BJ (cell line): ENCODE data around the gene EPHA1. TPM values are rescaled to one million over a fixed set of nuclear protein-coding genes. Genes with fewer than 3 reads are reported as not detected.
"Not testable (repeated sequence)": the region's sequence is repeated elsewhere in the genome, so short reads cannot be mapped to it uniquely, and the experiment has no call there.

Source experiments
- CTCF ChIA-PET: fragments of 350-600 bp; formaldehyde crosslinking; extraction: SDS; loops from one replicate; lab custom pipeline; 2021; ENCODE audit warnings: antibody characterized with exemption, inconsistent platforms; lab: Yijun Ruan, JAX
- POLR2A ChIA-PET: fragments of 300-600 bp; sonication (Branson Sonifier 250); formaldehyde crosslinking; extraction: SDS; loops from one replicate; lab custom pipeline; 2021; ENCODE audit warnings: antibody characterized with exemption; lab: Charles Lee
- DNase-seq: peaks from one replicate; pipeline ENCODE4 v3.0.0-alpha.2; 2011; ENCODE audit warnings: low read depth
- H3K27me3 ChIP-seq: 2 replicates; pipeline ENCODE4 v1.6.0; 2011; ENCODE audit warnings: low read length; ENCODE audit not compliant: control insufficient read depth, insufficient read depth
- H3K36me3 ChIP-seq: 2 replicates; pipeline ENCODE4 v1.5.1; 2011; ENCODE audit warnings: low read length; ENCODE audit not compliant: control insufficient read depth, insufficient read depth
- H3K4me3 ChIP-seq: 2 replicates; pipeline ENCODE4 v1.5.1; 2011; ENCODE audit warnings: low read depth, mild to moderate bottlenecking, control low read depth, low read length
- polyA plus RNA-seq: library from polyadenylated mRNA; depleted of rRNA; stranded (reverse); fragments of >200 nt; gene quantifications from 2 replicates; pipeline ENCODE4 v1.2.3, GENCODE V29; 2011
- TF ChIP-seq, protein P1 (sequence below): IDR thresholded peaks from 2 replicates; pipeline ENCODE4 v1.5.1; 2011; ENCODE audit warnings: low read depth, mild to moderate bottlenecking, control low read depth, inconsistent platforms, low read length, moderate library complexity; ENCODE audit not compliant: insufficient read depth

EPHA1 gene
- polyA plus RNA-seq, 1 experiment, result 0.05 TPM

DNA sequence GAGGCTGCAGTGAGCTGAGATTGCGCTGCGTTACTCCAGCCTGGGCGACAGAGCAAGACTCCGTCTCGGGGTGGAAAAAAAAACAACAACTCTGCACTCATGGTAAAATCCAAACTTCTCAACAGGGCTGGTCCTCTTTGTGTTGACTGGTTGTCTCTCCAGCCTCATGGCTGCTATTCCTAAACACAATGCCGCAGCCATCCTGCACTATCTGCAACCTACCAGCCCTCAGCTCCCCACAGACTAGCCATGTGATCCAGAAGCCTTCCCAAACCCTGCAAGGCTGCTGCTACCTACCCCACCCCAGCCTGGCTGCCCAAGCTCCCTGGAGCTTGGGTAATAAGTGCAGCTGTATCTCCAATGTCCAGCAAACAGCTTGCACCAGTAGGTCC, 15.8 kb downstream of the EPHA1 start:
- no peak overlapping the region for H3K4me3 ChIP-seq
- POLR2A ChIA-PET, result no interaction called here
- H3K36me3 ChIP-seq, result peaks cover 34% of the 10 kb centered on the region
- CTCF ChIA-PET, result interaction anchor here (0.6 to 2.7 kb wide), 6 partner anchors 9 to 152 kb away, joined by 3 to 12 read pairs (median 5); no protein-coding TSS in a partner anchor
- TF ChIP-seq, protein P1, sequence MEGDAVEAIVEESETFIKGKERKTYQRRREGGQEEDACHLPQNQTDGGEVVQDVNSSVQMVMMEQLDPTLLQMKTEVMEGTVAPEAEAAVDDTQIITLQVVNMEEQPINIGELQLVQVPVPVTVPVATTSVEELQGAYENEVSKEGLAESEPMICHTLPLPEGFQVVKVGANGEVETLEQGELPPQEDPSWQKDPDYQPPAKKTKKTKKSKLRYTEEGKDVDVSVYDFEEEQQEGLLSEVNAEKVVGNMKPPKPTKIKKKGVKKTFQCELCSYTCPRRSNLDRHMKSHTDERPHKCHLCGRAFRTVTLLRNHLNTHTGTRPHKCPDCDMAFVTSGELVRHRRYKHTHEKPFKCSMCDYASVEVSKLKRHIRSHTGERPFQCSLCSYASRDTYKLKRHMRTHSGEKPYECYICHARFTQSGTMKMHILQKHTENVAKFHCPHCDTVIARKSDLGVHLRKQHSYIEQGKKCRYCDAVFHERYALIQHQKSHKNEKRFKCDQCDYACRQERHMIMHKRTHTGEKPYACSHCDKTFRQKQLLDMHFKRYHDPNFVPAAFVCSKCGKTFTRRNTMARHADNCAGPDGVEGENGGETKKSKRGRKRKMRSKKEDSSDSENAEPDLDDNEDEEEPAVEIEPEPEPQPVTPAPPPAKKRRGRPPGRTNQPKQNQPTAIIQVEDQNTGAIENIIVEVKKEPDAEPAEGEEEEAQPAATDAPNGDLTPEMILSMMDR, result no peak
- H3K27me3 ChIP-seq, result no peaks in the 10 kb centered on the region
- no peak for DNase-seq

- POLR2A ChIA-PET, result interaction anchor here (0.5 to 1.0 kb wide), 3 partner anchors 349 to 931 kb away, joined by 3 to 4 read pairs (median 3); no protein-coding TSS in a partner anchor
- CTCF ChIA-PET, result interaction anchor here (0.6 to 2.7 kb wide), 6 partner anchors 8 to 152 kb away, joined by 3 to 12 read pairs (median 6); no protein-coding TSS in a partner anchor
- peaks cover 38% of the 10 kb centered on the region for H3K36me3 ChIP-seq
- not testable (repeated sequence) for DNase-seq, H3K27me3 ChIP-seq, H3K4me3 ChIP-seq
Observed at GRCh38 chr7:143392427-143392826, 16.2 kb downstream of the EPHA1 start.

GRCh38 chr7:143391462-143392404, 16.9 kb downstream of the EPHA1 start:
- TF ChIP-seq, protein P1, result no peak
- DNase-seq, result peak; percentile 41
- H3K27me3 ChIP-seq, result no peaks in the 10 kb centered on the region
- ChIA-PET POLR2A (interaction anchor here (0.5 to 1.0 kb wide), 3 partner anchors 348 to 930 kb away, joined by 3 to 4 read pairs (median 3); no protein-coding TSS in a partner anchor), CTCF (interaction anchor here (0.6 to 2.7 kb wide), 7 partner anchors 11 to 151 kb away, joined by 3 to 12 read pairs (median 4); no protein-coding TSS in a partner anchor)
- H3K36me3 ChIP-seq, result peaks cover 41% of the 10 kb centered on the region
- H3K4me3 ChIP-seq, result no peak overlapping the region

GRCh38 chr7:143390773-143391317, 17.8 kb downstream of the EPHA1 start:
- Histone ChIP-seq H3K36me3 (peaks cover 44% of the 10 kb centered on the region), H3K27me3 (no peaks in the 10 kb centered on the region), H3K4me3 (no peak overlapping the region)
- ChIA-PET CTCF (interaction anchor here (0.6 to 1.1 kb wide), 4 partner anchors 9 to 36 kb away, joined by 3 to 4 read pairs (median 4); partner anchors contain the start of gene ZYX), POLR2A (no interaction called here)
- TF ChIP-seq, protein P1, result no peak
- no peak for DNase-seq

DNA sequence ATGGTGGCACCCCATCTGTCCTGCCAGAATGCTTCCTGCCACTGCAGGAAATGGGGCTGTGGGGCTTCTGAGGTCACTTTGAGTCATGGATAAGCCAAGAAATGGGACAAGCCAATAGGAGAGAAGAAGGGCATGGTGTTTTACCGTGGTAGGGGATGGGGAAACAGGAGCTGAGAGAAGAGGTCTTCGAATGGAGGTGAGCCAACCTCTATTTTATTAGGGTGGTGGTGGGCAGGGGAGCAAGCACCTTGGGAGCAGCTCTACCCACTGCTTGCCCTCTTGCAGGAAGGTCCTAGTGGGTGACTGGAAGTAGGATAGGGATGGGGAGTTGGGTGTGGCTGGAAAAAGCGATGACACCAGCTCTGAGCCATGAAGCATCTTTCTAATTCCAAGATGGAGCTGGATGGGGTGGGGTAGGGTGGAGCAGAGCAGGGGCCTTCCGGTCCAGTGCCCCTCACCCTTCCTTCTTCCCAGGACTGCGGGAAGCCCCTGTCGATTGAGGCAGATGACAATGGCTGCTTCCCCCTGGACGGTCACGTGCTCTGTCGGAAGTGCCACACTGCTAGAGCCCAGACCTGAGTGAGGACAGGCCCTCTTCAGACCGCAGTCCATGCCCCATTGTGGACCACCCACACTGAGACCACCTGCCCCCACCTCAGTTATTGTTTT, 18.4 kb downstream of the EPHA1 start:
- H3K27me3 ChIP-seq, result no peaks in the 10 kb centered on the region
- ChIA-PET POLR2A (no interaction called here), CTCF (interaction anchor here (0.8 to 1.1 kb wide), 2 partner anchors 9 to 10 kb away, joined by 4 read pairs; partner anchors contain the start of gene ZYX)
- peaks cover 46% of the 10 kb centered on the region for H3K36me3 ChIP-seq
- TF ChIP-seq, protein P1, result no peak
- no peak overlapping the region for H3K4me3 ChIP-seq
- no peak for DNase-seq
